Gastrocnemius medialis (tissue), 4 donors: ENCODE data around the gene RRBP1.

Source experiments
- CTCF ChIP-seq, 5 experiments: fragments of 450-650 bp in 3 of 5; fragments of 200-600 bp in 2 of 5; sonication (generic) in 2 of 5; IDR thresholded peaks in 4 of 5; conservative IDR thresholded peaks in 1 of 5; 1 replicate in 4 of 5; 2 replicates in 1 of 5; pipeline ENCODE4 v1.5.1; 2016 to 2019; ENCODE audit warnings: antibody characterized with exemption in 5 of 5, mild to moderate bottlenecking in 3 of 5, moderate library complexity in 3 of 5
- POLR2A ChIP-seq, 2 donors: fragments of 450-650 bp; IDR thresholded peaks; one replicate each; pipeline ENCODE4 v1.6.1; 2017; ENCODE audit warnings: antibody characterized with exemption in 2 of 2, mild to moderate bottlenecking in 2 of 2, moderate library complexity in 2 of 2

- TF ChIP-seq CTCF (IDR thresholded peaks at IDR 0.05 in 4 of 5, conservative IDR thresholded peaks at IDR 0.05 in 1 of 5) (no peak), POLR2A (IDR thresholded peaks at IDR 0.05) (no peak)
Measured at GRCh38 chr20:17602493-17602892, 79.5 kb downstream of the RRBP1 start.
